GM12872 (cell line): Measurements from ENCODE around the gene BCKDHB.

ENCODE experiments used
- TF ChIP-seq, protein P1 (sequence below): IDR thresholded peaks from 3 replicates; pipeline ENCODE4 v1.5.1; 2011; ENCODE audit warnings: low read depth, mild to moderate bottlenecking, low read length, moderate library complexity; ENCODE audit not compliant: insufficient read depth

BCKDHB gene

DNA sequence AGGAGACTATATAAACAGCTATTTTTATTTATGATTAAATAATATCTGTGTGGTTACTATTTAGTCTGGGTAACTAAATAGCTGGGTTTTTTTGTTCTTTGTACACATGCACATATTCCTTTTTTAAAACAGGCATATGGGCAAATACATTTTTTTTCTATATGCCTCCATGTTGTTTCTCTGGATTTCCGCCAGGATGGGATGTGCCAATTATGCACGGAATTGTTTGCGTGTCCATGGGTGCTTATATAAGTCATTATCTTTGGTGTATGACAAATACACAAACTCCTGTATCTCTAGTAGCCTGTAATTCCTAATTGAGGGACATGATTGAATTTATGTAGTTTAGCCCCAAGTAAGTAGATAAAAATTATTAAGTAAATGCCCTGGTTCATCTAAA, 226.9 kb downstream of the BCKDHB start:
- TF ChIP-seq, protein P1, sequence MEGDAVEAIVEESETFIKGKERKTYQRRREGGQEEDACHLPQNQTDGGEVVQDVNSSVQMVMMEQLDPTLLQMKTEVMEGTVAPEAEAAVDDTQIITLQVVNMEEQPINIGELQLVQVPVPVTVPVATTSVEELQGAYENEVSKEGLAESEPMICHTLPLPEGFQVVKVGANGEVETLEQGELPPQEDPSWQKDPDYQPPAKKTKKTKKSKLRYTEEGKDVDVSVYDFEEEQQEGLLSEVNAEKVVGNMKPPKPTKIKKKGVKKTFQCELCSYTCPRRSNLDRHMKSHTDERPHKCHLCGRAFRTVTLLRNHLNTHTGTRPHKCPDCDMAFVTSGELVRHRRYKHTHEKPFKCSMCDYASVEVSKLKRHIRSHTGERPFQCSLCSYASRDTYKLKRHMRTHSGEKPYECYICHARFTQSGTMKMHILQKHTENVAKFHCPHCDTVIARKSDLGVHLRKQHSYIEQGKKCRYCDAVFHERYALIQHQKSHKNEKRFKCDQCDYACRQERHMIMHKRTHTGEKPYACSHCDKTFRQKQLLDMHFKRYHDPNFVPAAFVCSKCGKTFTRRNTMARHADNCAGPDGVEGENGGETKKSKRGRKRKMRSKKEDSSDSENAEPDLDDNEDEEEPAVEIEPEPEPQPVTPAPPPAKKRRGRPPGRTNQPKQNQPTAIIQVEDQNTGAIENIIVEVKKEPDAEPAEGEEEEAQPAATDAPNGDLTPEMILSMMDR = no peak

DNA sequence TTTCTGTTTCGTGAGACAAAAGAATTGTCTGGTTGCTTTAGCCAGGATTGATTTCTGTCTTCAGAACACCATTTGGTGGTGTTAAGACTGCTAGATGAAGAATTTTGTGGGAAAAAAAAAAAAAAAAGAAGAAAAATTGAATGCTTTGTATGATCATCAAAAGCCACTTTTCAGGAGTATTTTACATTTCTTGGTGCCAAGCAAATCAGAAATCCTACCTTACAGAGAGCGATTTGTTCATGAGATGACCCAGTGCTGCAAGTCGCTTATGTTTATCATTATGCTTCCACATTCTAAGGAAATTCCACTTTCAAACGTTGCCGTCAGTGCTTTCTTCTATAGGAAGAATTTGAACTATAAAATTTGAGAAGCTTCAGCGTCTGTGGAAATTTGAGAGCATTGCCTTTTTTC, 228.7 kb downstream of the BCKDHB start:
- TF ChIP-seq, protein P1 = no peak

DNA sequence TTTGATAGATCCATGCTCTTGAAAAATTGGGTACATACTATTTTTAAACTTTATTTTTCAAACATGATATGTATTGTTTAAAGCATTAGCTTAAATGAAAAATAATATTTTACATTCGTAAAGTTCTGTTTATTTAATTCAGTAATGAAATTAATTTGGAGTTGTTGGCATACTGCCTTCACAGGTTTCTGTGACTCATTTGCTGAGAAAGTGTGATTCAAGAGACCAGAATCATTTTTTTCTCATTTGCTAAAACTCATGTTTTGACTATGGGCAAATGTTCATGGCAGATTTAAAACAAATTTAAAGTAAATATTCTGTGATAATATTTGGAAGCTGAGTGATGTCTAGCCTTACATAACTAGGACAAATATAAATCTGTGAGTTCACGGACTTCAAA, 230.4 kb downstream of the BCKDHB start:
- TF ChIP-seq, protein P1 = no peak

DNA sequence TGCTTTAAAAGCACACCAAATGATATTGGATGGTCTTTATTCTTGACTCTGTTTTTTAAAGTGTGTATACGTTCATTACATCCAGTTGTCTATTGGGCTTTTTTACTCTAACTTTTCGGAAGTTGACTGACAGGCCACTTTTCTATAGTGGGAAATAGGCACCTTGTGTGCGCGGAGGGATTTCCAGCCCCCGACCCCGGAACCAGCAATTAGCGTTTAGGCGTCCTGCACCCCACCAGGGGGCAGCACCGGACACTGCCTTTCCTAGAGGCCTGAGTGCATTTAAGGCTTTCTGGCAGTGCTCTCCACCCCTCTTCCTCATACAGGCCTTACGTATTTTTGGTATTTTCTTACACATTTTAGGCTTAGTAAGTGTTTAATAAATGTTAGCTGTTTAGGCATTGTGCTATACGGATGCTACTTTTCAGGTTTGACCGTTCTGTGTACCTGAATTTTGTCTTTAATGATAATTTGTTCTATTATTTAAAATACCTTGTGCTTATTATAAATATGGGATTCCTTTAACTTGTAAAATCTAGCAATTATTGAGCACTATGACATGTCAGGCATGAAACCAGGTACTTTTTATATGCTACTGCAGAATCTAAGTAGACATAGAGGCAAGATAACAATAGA, 231.8 kb downstream of the BCKDHB start:
- TF ChIP-seq, protein P1 = peak; percentile 83

DNA sequence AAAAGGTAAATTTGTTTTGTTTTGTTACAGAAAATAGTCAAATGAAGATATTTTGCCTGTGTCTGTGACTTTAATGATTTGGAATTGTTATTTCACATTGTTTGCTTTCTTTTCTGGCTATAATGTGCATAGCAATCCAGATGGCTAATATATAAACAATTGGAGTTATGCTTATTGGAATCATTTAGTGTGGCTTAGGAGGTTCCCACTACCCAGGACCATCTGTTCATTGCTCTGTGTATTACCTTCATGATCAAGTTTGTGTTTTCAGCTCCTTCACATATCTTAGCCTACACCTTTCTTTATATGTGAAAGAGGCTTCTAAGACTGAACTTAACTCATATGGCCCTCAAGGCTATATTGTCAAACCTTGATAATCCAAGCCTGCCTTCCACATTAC, 232.9 kb downstream of the BCKDHB start:
- TF ChIP-seq, protein P1 = no peak

DNA sequence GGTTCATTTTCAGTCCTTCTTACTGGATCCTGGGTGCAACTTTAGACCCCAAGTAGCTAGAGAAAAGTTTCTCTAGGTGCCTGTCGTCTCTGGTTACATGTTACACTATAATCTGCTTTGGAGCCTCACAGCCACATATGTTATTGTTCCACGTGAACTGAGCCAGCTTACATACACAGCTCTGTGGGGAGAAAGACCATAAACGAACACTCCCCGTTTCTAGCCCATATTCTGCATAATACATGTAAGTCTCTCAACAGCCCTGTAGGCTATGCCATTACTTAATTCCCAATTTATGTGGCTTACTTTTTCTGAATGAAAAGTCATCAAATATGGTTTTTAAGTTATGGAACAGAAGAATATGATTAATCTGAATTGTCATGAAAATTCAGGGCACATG, 233.8 kb downstream of the BCKDHB start:
- TF ChIP-seq, protein P1 = no peak

DNA sequence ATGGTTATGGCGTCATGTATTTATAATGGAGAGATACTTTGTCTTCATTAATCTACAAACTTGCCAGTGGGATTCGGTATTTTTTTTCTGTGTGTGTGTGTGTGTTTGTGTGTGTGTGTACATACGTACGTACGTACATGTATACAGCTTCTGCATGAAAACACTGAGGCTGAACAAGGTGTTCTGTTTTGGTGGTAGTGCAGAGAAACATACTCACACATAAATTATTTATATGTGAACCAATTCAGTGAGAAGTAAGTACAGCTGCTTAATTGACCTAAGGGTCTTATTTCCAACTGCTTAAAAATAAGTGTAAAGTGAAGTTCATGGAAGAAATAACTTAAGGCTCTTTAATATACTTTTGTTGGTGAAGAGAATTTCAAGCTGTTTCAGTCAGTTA, 234.2 kb downstream of the BCKDHB start:
- TF ChIP-seq, protein P1 = no peak
